ENCODE data around the gene UQCR10. TPM values are rescaled to one million over a fixed set of nuclear protein-coding genes. Genes with fewer than 3 reads are reported as not detected.
A peak's percentile ranks its signal among the peaks of the same experiment; 100 is the strongest.

UQCR10 gene
- total and polyA plus RNA-seq, 4 donors = 67.5 to 290 (median 133) TPM

GRCh38 chr22:29784451-29785361, 17.5 kb downstream of the UQCR10 start:
- WGBS, 2 donors = 44 to 65% methylated on average over 9 of the region's 9 CpGs
- H3K9ac ChIP-seq (ENCODE audit: insufficient read depth in 1 of 2, low read length in 2 of 2) = peak overlapping the region; percentile 25 to 50
- ATAC-seq (ENCODE audit: insufficient read depth, low FRiP score) (peak; percentile 31), DNase-seq (peak; percentile 47 to 81 (median 72))
- H3K9me3 ChIP-seq (ENCODE audit: control insufficient read depth in 4 of 4, insufficient read depth in 3 of 4, low read length in 3 of 4) = no peaks in the 10 kb centered on the region
- H3K36me3 ChIP-seq (ENCODE audit: control insufficient read depth in 4 of 4, insufficient read depth in 4 of 4, low read length in 4 of 4) = peaks cover 0 to 21% (median 6%) of the 10 kb centered on the region in 4 donors
- no peaks in the 10 kb centered on the region for H3K27me3 ChIP-seq (ENCODE audit: control insufficient read depth in 3 of 3, insufficient read depth in 3 of 3, low read length in 2 of 3)
- no peak for TF ChIP-seq CTCF (IDR thresholded peaks at IDR 0.05; ENCODE audit: control extremely low read depth, extremely low read depth)
- no peak overlapping the region for H3K4me3 ChIP-seq
- peak overlapping the region in 1 of 2 donors; percentile 47 for H3K27ac ChIP-seq (ENCODE audit: low read depth in 1 of 2, low read length in 1 of 2)
- H3K4me1 ChIP-seq (ENCODE audit: control insufficient read depth in 5 of 5, insufficient read depth in 5 of 5, low read length in 5 of 5) = peaks cover 0 to 24% (median 8%) of the 10 kb centered on the region in 5 donors

- TF ChIP-seq CTCF (IDR thresholded peaks at IDR 0.05; ENCODE audit: control extremely low read depth, extremely low read depth) = no peak
- Histone ChIP-seq H3K27me3 (ENCODE audit: control insufficient read depth in 3 of 3, insufficient read depth in 3 of 3, low read length in 2 of 3) (no peaks in the 10 kb centered on the region), H3K9ac (ENCODE audit: insufficient read depth in 1 of 2, low read length in 2 of 2) (no peak overlapping the region), H3K9me3 (ENCODE audit: control insufficient read depth in 4 of 4, insufficient read depth in 3 of 4, low read length in 3 of 4) (no peaks in the 10 kb centered on the region), H3K4me1 (ENCODE audit: control insufficient read depth in 5 of 5, insufficient read depth in 5 of 5, low read length in 5 of 5) (peaks cover 0 to 24% (median 8%) of the 10 kb centered on the region in 5 donors), H3K4me3 (no peak overlapping the region), H3K36me3 (ENCODE audit: control insufficient read depth in 4 of 4, insufficient read depth in 4 of 4, low read length in 4 of 4) (peaks cover 4 to 31% (median 12%) of the 10 kb centered on the region in 4 donors), H3K27ac (ENCODE audit: low read depth in 1 of 2, low read length in 1 of 2) (no peak overlapping the region)
- ATAC-seq (ENCODE audit: insufficient read depth, low FRiP score) (no peak), DNase-seq (peak in 2 of 3 donors; percentile 41 to 63)
- WGBS, 2 donors = 62 to 72% methylated on average over 5 of the region's 5 CpGs
Observed at GRCh38 chr22:29786031-29786430, 18.9 kb downstream of the UQCR10 start.

GRCh38 chr22:29787371-29787980, 20.3 kb downstream of the UQCR10 start:
- peaks cover 0 to 24% (median 7%) of the 10 kb centered on the region in 5 donors for H3K4me1 ChIP-seq (ENCODE audit: control insufficient read depth in 5 of 5, insufficient read depth in 5 of 5, low read length in 5 of 5)
- TF ChIP-seq CTCF (IDR thresholded peaks at IDR 0.05; ENCODE audit: control extremely low read depth, extremely low read depth) = no peak
- no peak overlapping the region for H3K4me3 ChIP-seq
- DNase-seq (peak in 2 of 3 donors; percentile 22 to 41), ATAC-seq (ENCODE audit: insufficient read depth, low FRiP score) (no peak)
- 66 to 79% methylated on average over 9 of the region's 9 CpGs for WGBS, 2 donors
- no peaks in the 10 kb centered on the region for H3K9me3 ChIP-seq (ENCODE audit: control insufficient read depth in 4 of 4, insufficient read depth in 3 of 4, low read length in 3 of 4)
- H3K9ac ChIP-seq (ENCODE audit: insufficient read depth in 1 of 2, low read length in 2 of 2) = no peak overlapping the region
- H3K27me3 ChIP-seq (ENCODE audit: control insufficient read depth in 3 of 3, insufficient read depth in 3 of 3, low read length in 2 of 3) = no peaks in the 10 kb centered on the region
- H3K36me3 ChIP-seq (ENCODE audit: control insufficient read depth in 4 of 4, insufficient read depth in 4 of 4, low read length in 4 of 4) = peaks cover 4 to 43% (median 17%) of the 10 kb centered on the region in 4 donors
- no peak overlapping the region for H3K27ac ChIP-seq (ENCODE audit: low read depth in 1 of 2, low read length in 1 of 2)
